Measurements from ENCODE around the gene PRKAG3. TPM values are rescaled to one million over a fixed set of nuclear protein-coding genes. Genes with fewer than 3 reads are reported as not detected.

The PRKAG3 gene
- total RNA-seq, 6 donors from 2014 or later = not detected

GRCh38 chr2:218780851-218781690 is 50.5 kb downstream of the PRKAG3 start:
- Histone ChIP-seq H3K27ac (peak overlapping the region; percentile 74 to 94 (median 86)), H3K36me3 (no peaks in the 10 kb centered on the region), H3K9me3 (peaks cover 0 to 5% (median 3%) of the 10 kb centered on the region in 4 donors), H3K4me3 (peak overlapping the region; percentile 42 to 77 (median 71)), H3K27me3 (peaks cover 0 to 7% (median 0%) of the 10 kb centered on the region in 4 donors), H3K4me1 (peaks cover 4 to 28% (median 10%) of the 10 kb centered on the region in 4 donors)
- ATAC-seq (ENCODE audit: low FRiP score in 2 of 2) (no peak), DNase-seq (no peak)
- no peak for TF ChIP-seq EP300 (IDR thresholded peaks at IDR 0.05)
- no peak for TF ChIP-seq POLR2AphosphoS5 (IDR thresholded peaks at IDR 0.05)
- no peak for TF ChIP-seq CTCF (IDR thresholded peaks at IDR 0.05)
- peak in 1 of 4 donors; percentile 32 for TF ChIP-seq POLR2A (IDR thresholded peaks at IDR 0.05)
- WGBS, 2 donors = 25 to 28% methylated on average over 15 of the region's 15 CpGs

GRCh38 chr2:218780046-218780445 is 51.6 kb downstream of the PRKAG3 start:
- H3K4me3 ChIP-seq = no peak overlapping the region
- no peak overlapping the region for H3K27ac ChIP-seq
- no peak for DNase-seq
- TF ChIP-seq CTCF (IDR thresholded peaks at IDR 0.05) (no peak), EP300 (IDR thresholded peaks at IDR 0.05) (no peak), POLR2A (IDR thresholded peaks at IDR 0.05) (no peak), POLR2AphosphoS5 (IDR thresholded peaks at IDR 0.05) (no peak)
- 88 to 89% methylated on average over 2 of the region's 2 CpGs for WGBS, 2 donors
- H3K36me3 ChIP-seq = no peaks in the 10 kb centered on the region
- peaks cover 0 to 5% (median 3%) of the 10 kb centered on the region in 4 donors for H3K9me3 ChIP-seq
- no peak for ATAC-seq (ENCODE audit: low FRiP score in 2 of 2)
- peaks cover 0 to 7% (median 0%) of the 10 kb centered on the region in 4 donors for H3K27me3 ChIP-seq
- H3K4me1 ChIP-seq = peaks cover 4 to 22% (median 10%) of the 10 kb centered on the region in 4 donors

GRCh38 chr2:218777276-218777990 is 54.2 kb downstream of the PRKAG3 start:
- no peak overlapping the region for H3K4me3 ChIP-seq
- peaks cover 4 to 9% (median 5%) of the 10 kb centered on the region in 4 donors for H3K4me1 ChIP-seq
- H3K27me3 ChIP-seq = peaks cover 0 to 7% (median 0%) of the 10 kb centered on the region in 4 donors
- no peak for DNase-seq
- ATAC-seq (ENCODE audit: low FRiP score in 2 of 2) = no peak
- H3K9me3 ChIP-seq = peaks cover 0 to 5% (median 3%) of the 10 kb centered on the region in 4 donors
- 92 to 95% methylated on average over 9 of the region's 9 CpGs for WGBS, 2 donors
- H3K27ac ChIP-seq = no peak overlapping the region
- no peaks in the 10 kb centered on the region for H3K36me3 ChIP-seq
- TF ChIP-seq CTCF (IDR thresholded peaks at IDR 0.05) = no peak
- no peak for TF ChIP-seq EP300 (IDR thresholded peaks at IDR 0.05)
- no peak for TF ChIP-seq POLR2A (IDR thresholded peaks at IDR 0.05)
- no peak for TF ChIP-seq POLR2AphosphoS5 (IDR thresholded peaks at IDR 0.05)

GRCh38 chr2:218776488-218776887 is 55.1 kb downstream of the PRKAG3 start:
- peaks cover 0 to 5% (median 3%) of the 10 kb centered on the region in 4 donors for H3K9me3 ChIP-seq
- TF ChIP-seq POLR2A (IDR thresholded peaks at IDR 0.05) = no peak
- no peak for TF ChIP-seq POLR2AphosphoS5 (IDR thresholded peaks at IDR 0.05)
- no peak for TF ChIP-seq EP300 (IDR thresholded peaks at IDR 0.05)
- TF ChIP-seq CTCF (IDR thresholded peaks at IDR 0.05) = no peak
- H3K36me3 ChIP-seq = no peaks in the 10 kb centered on the region
- no peak overlapping the region for H3K27ac ChIP-seq
- 92 to 96% methylated on average over 1 of the region's 1 CpG for WGBS, 2 donors
- no peak overlapping the region for H3K4me3 ChIP-seq
- peaks cover 4 to 8% (median 5%) of the 10 kb centered on the region in 4 donors for H3K4me1 ChIP-seq
- ATAC-seq (ENCODE audit: low FRiP score in 2 of 2) (no peak), DNase-seq (no peak)
- no peaks in the 10 kb centered on the region for H3K27me3 ChIP-seq
